IMR-90 (cell line): ENCODE measurements around the gene CHD9.

Experiments
- CEBPB ChIP-seq: IDR thresholded peaks from 2 replicates; pipeline ENCODE4 v1.6.1; 2012; ENCODE audit warnings: low read depth, low read length, improper control_type of control experiment
- CHD1 ChIP-seq: IDR thresholded peaks from 2 replicates; pipeline ENCODE4 v1.6.1; 2012; ENCODE audit warnings: low read depth, low read length, improper control_type of control experiment
- FOS ChIP-seq: fragments of 150-350 bp; IDR thresholded peaks from 2 replicates; pipeline ENCODE4 v1.6.1; 2016; ENCODE audit warnings: low read depth, low read length
- POLR2A ChIP-seq: IDR thresholded peaks from 2 replicates; pipeline ENCODE4 v1.6.1; 2012; ENCODE audit warnings: mild to moderate bottlenecking, low read depth, low read length
- RFX5 ChIP-seq: IDR thresholded peaks from 2 replicates; pipeline ENCODE4 v1.8.0; 2012; ENCODE audit warnings: low read depth, mild to moderate bottlenecking, low read length, moderate library complexity
- SMC3 ChIP-seq: fragments of 150-350 bp; IDR thresholded peaks from 2 replicates; pipeline ENCODE4 v1.6.1; 2016; ENCODE audit warnings: low read depth, mild to moderate bottlenecking, antibody characterized with exemption, low read length, moderate library complexity
- TF ChIP-seq, protein P1 (sequence below): conservative IDR thresholded peaks from 2 replicates; pipeline ENCODE4 v1.5.1; 2012; ENCODE audit warnings: mild to moderate bottlenecking, low read depth, low read length, improper control_type of control experiment
- TF ChIP-seq, protein P2 (sequence below): fragments of 150-350 bp; IDR thresholded peaks from 2 replicates; pipeline ENCODE4 v1.6.1; 2017; ENCODE audit warnings: mild to moderate bottlenecking, antibody characterized with exemption, low read length, low read depth

DNA sequence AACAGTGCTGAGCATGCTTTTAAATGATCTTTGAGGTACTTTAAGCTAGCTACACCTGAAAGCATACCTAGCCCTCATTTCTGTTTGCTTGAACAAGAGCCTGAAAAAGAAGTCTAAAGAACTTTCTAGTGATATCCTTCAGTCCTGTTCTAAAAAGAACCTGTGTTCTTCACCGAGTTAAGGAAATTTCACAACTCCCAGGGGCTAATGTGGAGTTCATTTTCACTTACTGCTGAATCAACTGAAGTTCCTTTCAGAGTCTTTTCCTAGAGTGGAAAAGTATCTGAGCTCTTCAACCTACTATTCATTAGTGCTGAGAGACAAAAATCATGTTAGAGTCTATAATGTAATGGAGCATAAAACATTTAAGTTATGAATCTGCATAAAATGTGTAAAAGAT is 66.9 kb downstream of the CHD9 start:
- TF ChIP-seq RFX5 (no peak), POLR2A (no peak), FOS (no peak), CEBPB (no peak), SMC3 (no peak), CHD1 (no peak)
- TF ChIP-seq, protein P1, sequence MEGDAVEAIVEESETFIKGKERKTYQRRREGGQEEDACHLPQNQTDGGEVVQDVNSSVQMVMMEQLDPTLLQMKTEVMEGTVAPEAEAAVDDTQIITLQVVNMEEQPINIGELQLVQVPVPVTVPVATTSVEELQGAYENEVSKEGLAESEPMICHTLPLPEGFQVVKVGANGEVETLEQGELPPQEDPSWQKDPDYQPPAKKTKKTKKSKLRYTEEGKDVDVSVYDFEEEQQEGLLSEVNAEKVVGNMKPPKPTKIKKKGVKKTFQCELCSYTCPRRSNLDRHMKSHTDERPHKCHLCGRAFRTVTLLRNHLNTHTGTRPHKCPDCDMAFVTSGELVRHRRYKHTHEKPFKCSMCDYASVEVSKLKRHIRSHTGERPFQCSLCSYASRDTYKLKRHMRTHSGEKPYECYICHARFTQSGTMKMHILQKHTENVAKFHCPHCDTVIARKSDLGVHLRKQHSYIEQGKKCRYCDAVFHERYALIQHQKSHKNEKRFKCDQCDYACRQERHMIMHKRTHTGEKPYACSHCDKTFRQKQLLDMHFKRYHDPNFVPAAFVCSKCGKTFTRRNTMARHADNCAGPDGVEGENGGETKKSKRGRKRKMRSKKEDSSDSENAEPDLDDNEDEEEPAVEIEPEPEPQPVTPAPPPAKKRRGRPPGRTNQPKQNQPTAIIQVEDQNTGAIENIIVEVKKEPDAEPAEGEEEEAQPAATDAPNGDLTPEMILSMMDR, result no peak
- TF ChIP-seq, protein P2, sequence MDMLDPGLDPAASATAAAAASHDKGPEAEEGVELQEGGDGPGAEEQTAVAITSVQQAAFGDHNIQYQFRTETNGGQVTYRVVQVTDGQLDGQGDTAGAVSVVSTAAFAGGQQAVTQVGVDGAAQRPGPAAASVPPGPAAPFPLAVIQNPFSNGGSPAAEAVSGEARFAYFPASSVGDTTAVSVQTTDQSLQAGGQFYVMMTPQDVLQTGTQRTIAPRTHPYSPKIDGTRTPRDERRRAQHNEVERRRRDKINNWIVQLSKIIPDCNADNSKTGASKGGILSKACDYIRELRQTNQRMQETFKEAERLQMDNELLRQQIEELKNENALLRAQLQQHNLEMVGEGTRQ, result no peak
